ENCODE results near the gene DGKH. TPM values are rescaled to one million over a fixed set of nuclear protein-coding genes. Genes with fewer than 3 reads are reported as not detected.

Gene DGKH
- total RNA-seq, 1 donor from 2014 or later: 13.4 TPM

- no peak overlapping the region for H3K4me3 Mint-ChIP-seq (ENCODE audit: unreplicated experiment)
- H3K4me1 Mint-ChIP-seq (ENCODE audit: low read depth, unreplicated experiment): no peaks in the 10 kb centered on the region
- no peaks in the 10 kb centered on the region for H3K27me3 Mint-ChIP-seq (ENCODE audit: unreplicated experiment)
- no peak for TF ChIP-seq CTCF (IDR thresholded peaks at IDR 0.05; ENCODE audit: partially characterized antibody, unreplicated experiment)
- H3K9me3 Mint-ChIP-seq (ENCODE audit: unreplicated experiment): no peaks in the 10 kb centered on the region
- no peak for DNase-seq
- no peak overlapping the region for H3K27ac Mint-ChIP-seq (ENCODE audit: unreplicated experiment)
- no peaks in the 10 kb centered on the region for H3K36me3 Mint-ChIP-seq (ENCODE audit: unreplicated experiment)
Observed at GRCh38 chr13:42164557-42165125, 116.2 kb downstream of the DGKH start.

GRCh38 chr13:42168496-42168895, 120.0 kb downstream of the DGKH start:
- Mint-ChIP-seq H3K36me3 (ENCODE audit: unreplicated experiment) (no peaks in the 10 kb centered on the region), H3K9me3 (ENCODE audit: unreplicated experiment) (no peaks in the 10 kb centered on the region), H3K27me3 (ENCODE audit: unreplicated experiment) (no peaks in the 10 kb centered on the region), H3K4me3 (ENCODE audit: unreplicated experiment) (no peak overlapping the region), H3K27ac (ENCODE audit: unreplicated experiment) (no peak overlapping the region), H3K4me1 (ENCODE audit: low read depth, unreplicated experiment) (no peaks in the 10 kb centered on the region)
- TF ChIP-seq CTCF (IDR thresholded peaks at IDR 0.05; ENCODE audit: partially characterized antibody, unreplicated experiment): no peak
- no peak for DNase-seq

DNA sequence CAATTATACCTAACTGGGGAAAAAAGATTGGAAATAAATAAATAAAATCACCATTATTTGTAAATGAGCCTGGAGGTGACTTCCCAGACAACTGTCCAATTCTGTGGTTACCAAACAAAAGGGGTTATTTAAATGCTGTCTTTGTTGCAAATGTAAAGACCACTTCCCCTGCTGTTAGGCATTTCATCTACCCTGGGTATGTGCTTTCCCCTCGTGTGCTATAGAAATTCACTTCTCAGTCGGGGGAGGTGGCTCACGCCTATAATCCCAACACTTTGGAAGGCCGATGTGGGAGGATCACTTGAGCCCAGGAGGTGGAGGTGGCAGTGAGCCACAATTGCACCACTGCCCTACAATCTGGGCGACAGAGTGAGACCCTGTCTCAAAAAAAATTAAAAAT, 121.6 kb downstream of the DGKH start:
- Mint-ChIP-seq H3K4me3 (ENCODE audit: unreplicated experiment) (no peak overlapping the region), H3K9me3 (ENCODE audit: unreplicated experiment) (no peaks in the 10 kb centered on the region), H3K27ac (ENCODE audit: unreplicated experiment) (no peak overlapping the region), H3K4me1 (ENCODE audit: low read depth, unreplicated experiment) (no peaks in the 10 kb centered on the region), H3K27me3 (ENCODE audit: unreplicated experiment) (no peaks in the 10 kb centered on the region), H3K36me3 (ENCODE audit: unreplicated experiment) (no peaks in the 10 kb centered on the region)
- no peak for DNase-seq
- TF ChIP-seq CTCF (IDR thresholded peaks at IDR 0.05; ENCODE audit: partially characterized antibody, unreplicated experiment): no peak

DNA sequence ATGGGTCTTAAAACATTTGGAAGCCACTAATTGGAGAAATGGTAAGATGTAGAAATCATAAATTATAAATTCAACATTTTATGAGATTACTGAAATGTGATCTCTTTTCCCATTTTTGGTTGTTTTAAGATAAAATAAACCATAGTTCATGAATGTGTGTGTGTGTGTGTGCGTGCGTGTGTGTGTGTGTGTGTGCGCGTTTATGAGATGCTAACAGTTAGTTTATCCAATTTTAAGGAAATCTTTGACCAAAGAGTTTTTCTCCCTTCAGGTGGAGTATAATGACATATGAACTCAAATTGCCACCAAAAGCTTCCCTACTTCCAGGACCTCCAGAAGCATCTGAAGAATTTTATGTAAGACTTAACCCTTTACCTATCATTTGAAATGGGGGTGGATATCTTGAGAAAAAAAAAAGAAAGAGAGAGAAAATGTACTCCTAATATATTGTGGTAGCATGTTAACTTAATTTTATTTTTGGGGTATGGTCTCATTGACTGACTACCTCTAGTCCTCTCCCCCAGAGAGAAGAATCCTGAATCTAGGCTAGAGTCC, 125.4 kb downstream of the DGKH start:
- no peak for DNase-seq
- Mint-ChIP-seq H3K4me3 (ENCODE audit: unreplicated experiment) (no peak overlapping the region), H3K36me3 (ENCODE audit: unreplicated experiment) (no peaks in the 10 kb centered on the region), H3K27me3 (ENCODE audit: unreplicated experiment) (no peaks in the 10 kb centered on the region), H3K9me3 (ENCODE audit: unreplicated experiment) (no peaks in the 10 kb centered on the region), H3K4me1 (ENCODE audit: low read depth, unreplicated experiment) (no peaks in the 10 kb centered on the region), H3K27ac (ENCODE audit: unreplicated experiment) (no peak overlapping the region)
- TF ChIP-seq CTCF (IDR thresholded peaks at IDR 0.05; ENCODE audit: partially characterized antibody, unreplicated experiment): no peak

- H3K9me3 Mint-ChIP-seq (ENCODE audit: unreplicated experiment): no peaks in the 10 kb centered on the region
- no peak overlapping the region for H3K27ac Mint-ChIP-seq (ENCODE audit: unreplicated experiment)
- H3K27me3 Mint-ChIP-seq (ENCODE audit: unreplicated experiment): no peaks in the 10 kb centered on the region
- TF ChIP-seq CTCF (IDR thresholded peaks at IDR 0.05; ENCODE audit: partially characterized antibody, unreplicated experiment): no peak
- H3K4me1 Mint-ChIP-seq (ENCODE audit: low read depth, unreplicated experiment): no peaks in the 10 kb centered on the region
- H3K4me3 Mint-ChIP-seq (ENCODE audit: unreplicated experiment): no peak overlapping the region
- DNase-seq: no peak
- H3K36me3 Mint-ChIP-seq (ENCODE audit: unreplicated experiment): no peaks in the 10 kb centered on the region
Observed at GRCh38 chr13:42174344-42175162, 126.1 kb downstream of the DGKH start.

Measured in glutamatergic neuron (in vitro differentiated cells).